HG03108 (cell line): ENCODE data around the gene KCNMA1.

Source experiments
- ATAC-seq: cut with Tn5 transposase; IDR thresholded peaks from one replicate; pipeline ENCODE4 v1.9.1; 2021; ENCODE audit warnings: moderate library complexity; ENCODE audit not compliant: unreplicated experiment

Gene KCNMA1

DNA sequence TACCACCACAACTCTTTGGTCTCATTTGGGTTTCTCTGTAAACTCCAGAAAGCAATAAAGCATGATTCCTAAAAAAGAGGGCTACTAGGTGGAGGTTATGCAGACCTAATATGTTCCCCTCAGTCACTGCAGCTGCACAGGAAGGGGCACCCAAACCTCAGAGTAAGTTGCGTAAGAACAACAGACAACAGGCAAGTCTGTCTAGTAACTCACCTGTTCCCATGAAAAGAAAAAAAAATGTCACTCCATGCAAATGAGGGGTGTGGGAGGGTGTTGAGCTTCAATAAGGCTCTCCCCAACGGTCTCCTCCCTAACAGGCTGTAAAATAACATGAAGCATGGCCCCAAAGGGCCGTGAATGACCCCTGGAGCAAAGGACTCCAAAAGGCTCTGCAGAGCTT is 461.4 kb downstream of the KCNMA1 start:
- no peak for ATAC-seq

DNA sequence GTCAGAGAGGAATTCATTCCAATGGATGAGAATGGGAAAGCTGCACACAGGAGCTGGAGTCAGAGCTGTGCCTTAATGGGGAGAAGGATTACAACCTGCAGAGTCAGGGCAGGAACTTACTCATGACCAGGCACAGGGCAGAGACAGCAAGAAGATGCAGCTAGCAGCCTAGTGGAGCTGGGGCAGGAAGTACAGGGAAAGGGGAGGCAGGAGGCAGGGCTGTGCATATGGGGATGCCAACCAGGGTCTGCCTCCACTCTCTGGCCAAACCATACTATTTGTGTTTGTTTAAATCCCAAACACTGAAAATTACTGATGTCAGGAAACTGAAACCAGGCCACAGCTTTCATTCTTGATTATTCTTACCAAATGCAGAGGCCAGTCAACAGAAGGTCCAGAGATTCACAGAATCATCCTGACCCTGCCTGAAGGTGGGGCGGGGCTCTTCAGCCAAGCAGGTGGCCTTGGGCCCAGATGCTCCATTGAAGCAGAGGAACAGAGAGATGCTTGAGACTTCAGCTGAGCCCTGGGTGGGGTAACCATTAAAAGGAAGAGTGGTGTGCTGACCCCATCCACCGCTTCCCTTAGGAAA is 461.9 kb downstream of the KCNMA1 start:
- ATAC-seq, result no peak

DNA sequence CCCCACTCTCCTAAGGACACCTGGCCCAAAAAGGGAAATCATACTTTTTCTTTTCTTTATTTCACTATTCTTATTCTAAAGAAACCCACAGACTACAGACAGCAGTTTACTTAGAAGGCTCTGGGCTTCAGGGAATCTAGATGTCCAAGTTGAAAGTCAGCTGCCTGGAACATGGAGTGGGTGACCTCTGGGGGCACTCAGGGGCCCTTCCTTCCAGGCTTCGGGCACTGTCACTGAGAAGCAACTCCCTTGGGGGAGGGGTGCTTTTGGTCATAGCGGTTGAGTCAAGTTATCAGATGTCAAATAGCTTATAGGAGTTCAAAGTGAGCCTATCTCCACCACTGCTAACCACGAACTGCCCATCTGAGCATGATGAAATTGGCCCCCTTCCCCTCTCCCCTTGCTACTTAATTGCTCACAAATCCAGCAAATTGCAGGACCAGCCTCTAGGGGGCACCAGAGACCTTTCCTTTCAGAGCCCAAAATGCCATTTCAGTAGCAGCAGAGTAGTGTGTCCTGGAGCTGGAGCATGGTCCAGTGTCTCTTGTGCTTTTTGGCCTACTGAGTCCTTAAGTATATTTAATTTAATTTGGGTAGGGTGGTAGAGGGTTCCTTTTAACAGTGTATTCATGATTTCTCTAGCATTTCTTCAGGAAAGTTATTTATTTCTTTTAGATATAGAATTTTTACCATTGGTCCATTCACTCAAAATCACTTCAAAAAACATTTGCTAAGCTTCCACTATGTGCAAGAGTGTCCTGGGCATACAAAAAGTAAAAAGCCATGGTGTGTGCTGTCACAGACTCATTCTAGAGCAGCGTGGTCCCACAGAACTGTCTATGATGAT is 463.8 kb downstream of the KCNMA1 start:
- no peak for ATAC-seq

DNA sequence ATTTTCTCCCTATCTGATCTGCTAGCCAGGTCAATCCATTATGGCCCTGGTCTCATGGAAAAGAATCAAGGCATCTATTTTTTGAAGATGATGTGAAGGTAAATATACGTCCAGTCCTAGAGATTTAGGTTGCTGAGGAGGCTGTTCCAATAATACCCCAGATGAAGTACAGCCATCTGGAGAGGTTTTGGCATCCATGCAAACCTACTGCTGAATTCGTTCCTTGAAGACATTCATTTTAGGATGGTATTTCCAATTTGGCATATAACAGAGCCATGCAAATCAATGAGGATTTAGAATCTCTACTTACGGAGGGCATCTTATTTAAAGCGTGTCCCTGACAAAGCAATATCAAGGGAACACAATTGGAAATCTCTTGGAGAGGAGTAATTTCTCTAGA is 465.5 kb downstream of the KCNMA1 start:
- ATAC-seq, result no peak

DNA sequence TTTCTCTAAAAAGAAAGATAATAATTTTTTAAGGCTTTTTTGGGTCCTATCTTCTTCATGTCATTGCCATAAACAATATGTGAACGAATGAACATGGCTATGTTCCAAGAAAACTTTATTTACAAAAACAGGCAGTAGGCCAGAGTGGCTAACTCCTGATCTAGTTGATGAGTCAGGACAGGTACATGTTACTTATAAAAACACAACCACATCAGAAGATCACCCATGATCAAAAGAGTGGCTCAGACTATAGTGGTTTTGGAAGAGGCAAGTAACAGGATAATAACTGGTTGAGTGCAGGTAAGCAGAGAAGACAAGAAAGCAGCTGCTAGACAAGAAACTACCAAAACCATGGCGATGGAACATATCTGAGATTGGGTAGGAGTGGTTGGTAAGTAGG is 468.7 kb downstream of the KCNMA1 start:
- no peak for ATAC-seq

DNA sequence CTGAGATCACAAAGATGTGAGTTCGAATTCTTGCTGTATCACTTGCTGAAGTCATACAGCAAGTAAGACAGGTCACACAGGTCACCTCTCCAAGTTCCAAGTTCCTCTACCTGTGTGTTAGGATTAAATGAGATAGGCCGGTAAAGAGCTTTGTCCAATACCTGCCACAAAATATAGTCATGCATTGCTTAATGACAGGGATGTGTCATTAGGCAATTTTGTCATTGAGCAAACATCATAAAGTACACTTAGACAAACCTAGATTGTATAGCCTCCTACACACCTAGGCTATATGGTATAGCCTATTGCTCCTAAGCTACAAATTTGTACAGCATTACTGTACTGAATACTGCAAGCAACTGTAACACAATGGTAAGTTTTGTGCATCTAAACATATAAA is 469.4 kb downstream of the KCNMA1 start:
- ATAC-seq, result no peak

DNA sequence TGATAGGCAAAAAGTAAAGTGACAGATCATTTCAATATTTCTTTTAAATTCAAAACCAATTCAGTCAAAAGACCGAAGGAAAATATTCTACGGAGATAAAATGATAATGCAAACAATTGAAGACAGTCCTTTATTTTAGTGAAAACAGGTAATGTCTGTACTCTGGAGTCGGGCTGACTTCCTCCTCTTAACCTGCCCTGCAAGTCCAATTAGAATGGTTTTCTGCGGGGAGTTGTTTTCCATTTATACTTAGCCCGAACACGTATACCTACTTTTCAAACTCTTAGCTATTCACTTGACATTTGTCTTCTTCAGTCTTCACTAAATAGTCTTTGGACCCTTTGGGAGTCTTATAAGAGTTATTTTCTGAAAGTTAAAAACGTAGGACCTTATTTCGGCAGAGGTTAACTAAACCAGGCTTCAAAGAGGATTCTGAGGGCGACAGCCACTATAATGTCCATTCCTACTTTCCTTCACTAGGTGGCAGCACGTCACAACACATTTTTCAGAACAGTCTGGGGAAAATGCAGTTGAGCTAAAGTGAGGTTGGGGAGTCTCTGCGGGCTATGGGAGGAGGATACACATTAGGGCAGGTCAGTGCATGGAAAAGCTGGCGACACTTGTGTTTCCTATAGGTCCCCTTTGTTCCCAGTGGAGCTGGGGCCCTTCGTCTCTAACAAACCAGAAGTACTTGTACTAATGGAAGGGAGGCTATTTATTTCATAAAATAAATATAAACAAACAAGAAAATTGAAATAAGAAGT is 472.0 kb downstream of the KCNMA1 start:
- ATAC-seq, result peak; percentile 59

DNA sequence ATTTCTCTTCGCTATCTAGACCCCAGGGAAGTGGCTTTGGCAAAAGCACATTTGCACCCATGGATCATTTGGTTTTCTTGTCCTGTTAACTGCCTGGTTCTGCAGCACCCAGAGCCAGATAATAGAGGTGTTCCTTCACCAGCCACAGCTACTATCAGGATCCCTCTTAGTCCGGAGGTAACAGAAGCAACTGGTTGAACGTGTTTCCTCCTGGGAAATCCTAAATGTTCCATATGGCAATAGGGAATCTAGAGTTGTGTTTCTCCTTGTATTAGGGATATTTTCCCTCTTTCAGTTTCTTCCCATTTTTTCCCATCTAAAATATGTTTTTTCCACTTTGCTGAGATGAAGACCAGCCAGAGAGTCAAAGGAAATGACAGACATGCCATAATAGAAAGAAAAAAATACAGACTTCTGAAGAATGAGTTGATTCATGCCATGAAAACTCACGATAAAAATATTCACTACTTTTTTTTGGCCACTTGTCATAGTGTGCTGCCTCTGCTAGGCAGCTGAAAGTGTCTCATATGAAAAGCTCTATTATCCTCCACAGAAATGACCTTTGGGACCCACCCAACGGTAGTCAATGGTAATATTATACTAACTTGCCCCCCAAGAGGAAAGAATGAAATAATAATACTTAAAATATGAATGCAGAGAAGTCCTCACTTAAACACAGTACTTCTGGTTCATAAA is 472.8 kb downstream of the KCNMA1 start:
- ATAC-seq, result no peak

DNA sequence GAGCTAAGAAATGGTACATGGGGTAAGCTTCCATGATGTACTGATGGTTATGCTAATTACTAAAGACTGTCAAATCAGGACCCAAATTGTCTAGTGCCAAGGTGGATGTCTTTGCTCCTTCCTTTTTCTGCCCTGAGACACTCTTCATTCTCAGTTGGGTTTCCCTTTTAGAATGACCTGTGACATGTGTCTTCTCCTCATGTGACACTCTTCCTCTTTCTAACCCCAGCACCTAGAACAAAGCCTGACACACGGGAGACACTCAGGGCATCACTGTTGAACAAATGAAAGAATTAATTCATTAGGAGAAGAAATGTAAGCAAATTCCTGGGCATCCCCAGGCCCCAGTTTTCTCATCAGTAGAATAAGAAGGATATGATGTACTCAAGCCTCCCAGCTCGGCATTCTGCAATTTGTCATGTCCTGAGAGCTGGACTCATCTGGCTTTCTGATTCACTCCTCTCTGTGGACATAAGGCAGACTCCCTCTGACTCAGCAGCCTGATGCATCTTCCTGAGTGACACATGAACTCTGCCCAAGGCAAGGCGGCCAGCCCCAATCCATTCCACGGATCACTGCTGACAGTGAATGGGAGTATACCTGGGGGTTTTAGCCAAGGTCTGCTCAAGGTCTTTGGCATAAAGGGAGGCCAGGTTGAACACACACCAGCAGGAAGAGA is 473.8 kb downstream of the KCNMA1 start:
- ATAC-seq, result no peak

DNA sequence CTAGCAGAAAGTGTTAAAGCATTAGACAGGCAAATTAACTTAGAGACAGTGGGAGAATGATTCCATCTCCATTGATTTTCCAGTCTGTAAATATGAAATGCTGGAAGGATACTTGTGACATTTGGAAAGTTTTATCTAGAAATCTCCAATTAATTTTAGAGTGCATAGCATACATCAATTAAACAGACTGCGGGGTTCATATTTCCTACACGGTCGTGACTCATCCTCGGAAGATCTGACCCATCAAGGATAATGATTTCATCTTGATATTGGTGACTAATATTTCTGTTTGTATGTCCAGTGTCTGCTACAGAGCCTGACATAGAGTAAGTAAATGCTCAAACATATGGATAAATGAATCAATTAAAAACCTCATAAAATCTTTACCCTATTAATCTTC is 474.9 kb downstream of the KCNMA1 start:
- no peak for ATAC-seq

DNA sequence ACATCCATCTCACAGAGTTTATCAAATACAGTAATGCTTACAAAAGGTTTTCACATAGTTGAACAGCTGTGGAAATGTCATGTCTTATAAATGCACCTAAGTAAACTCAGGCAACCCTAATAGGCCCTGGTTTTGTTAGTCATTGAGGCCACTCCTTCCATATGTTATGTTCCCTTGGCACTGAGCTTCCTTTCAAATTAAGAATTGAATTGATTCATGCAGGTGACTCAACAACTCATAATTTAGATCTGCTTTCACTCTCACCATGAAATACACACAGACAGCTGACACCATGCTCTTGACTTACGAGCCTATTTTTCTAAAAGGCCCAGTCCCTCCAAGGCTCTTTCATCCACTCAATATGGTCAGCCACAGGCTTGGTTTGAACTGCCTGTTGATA is 476.9 kb downstream of the KCNMA1 start:
- no peak for ATAC-seq

DNA sequence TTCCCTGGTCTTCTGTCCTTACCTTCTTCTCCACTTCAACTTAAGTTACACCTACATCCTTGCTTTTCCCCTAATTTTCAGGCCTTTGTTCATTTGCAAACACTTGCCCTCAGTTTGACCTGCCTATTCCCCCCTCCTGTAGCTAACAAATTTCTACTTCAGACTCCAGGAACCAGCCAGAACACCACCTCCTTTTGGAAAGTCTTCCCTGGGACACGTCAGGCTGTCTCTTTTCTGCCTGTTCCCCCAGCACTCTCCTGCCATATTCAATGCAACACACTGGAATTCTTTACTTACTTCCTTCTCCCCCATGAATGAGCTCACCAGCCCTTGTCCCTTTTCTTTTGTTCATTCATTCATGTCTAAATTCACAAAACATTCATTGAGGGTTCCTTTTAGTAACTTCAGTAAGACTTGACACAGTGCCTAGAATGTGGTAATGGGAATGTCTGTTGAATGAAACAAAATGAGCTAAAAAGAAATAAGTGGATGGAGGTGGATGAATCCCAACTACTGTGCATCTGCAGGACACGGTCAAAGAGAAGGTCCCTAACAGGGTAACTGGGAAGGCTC is 478.0 kb downstream of the KCNMA1 start:
- ATAC-seq, result no peak

DNA sequence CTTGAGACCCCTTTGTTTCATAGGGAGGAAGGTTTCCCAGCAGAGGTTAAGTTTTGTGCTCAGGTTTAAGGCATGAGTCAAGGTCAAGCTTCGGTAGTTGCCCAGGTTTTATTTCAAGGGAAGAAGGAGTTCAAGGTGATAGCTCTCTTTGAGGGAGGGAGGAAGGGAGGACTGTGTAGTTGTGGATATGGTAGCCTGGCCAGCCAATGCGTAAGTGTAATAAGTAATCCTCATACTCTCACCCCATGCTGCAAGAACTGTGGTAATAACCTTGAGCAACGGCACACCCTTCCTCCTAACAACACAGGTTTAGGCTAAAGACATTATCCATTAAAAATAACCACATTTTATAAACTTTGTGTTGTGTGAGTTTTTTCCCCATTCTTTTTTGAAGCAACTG is 478.9 kb downstream of the KCNMA1 start:
- ATAC-seq, result no peak

DNA sequence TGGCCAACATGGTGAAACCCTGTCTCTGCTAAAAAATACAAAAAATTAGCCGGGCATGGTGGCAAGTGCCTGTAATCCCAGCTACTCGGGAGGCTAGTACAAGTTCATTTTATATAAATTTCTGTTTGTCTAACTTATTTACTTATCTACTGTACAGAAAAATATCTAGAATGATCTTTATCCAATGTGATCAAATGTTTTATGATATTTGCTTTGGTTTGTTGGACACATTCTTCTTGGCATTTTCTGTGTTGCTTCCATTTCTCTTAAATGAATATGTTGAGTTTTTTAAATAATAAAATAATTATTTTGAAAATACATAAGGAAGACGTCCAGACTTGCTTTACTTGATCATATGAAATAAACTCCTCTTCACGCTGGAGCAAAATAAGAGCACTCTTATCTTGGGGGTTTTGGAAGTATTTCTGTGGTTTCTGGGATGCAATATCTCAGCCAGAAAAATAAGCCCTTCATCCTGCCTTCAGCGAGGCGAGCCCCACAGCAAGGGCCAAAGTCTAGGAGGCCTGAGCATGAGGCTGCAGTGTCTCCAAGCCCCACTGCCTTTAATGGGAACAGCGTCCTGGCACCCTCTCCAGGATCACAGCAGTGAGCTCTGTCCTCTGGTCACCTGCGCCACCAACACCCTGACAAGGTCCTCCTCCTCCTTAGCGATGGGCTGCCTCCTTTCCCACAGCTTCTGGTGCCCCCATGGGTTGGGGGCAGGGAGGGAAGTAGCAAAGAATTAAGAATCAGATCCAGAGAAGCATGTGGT is 480.2 kb downstream of the KCNMA1 start:
- ATAC-seq, result no peak

DNA sequence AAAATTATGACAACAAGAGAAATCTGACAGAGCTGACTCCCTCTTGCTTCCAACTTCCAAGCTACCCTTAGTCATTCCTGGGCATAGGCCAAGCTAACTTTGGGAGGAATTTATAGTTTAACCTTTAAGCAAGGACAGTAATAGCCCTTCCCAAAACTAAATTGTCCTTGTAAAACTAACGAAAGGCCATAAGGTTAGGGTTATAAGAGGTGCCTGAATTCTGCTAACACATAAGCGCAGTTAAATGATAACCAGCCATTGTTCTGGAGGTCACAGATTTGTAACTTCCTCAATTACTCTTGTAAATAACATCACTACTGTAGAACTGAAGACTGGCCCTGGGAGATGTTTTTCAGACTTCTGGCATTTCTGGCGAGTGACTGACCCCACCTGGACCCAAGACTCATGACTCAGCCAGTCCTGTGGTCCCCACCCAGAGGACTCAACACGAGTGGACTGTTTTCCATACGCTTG is 481.2 kb downstream of the KCNMA1 start:
- no peak for ATAC-seq

DNA sequence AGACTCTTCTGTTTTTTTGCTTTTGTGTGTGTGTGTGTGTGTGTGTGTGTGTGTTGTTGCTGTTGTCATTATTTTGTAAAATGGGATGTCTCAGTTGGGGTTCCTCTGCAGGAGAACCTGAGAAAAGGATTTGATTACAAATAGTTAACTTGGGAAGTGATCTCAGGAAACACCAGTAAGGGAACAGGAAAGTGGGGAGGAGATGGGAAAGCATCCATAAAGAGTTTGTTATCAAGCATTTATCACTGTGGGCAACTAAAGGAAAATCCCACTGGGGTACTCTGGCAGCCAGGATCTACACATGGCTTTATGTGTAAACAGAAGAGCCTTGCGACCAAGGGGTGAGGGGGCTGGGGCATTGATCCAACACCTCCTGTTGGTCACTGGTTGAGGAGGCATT is 485.4 kb downstream of the KCNMA1 start:
- ATAC-seq, result no peak

DNA sequence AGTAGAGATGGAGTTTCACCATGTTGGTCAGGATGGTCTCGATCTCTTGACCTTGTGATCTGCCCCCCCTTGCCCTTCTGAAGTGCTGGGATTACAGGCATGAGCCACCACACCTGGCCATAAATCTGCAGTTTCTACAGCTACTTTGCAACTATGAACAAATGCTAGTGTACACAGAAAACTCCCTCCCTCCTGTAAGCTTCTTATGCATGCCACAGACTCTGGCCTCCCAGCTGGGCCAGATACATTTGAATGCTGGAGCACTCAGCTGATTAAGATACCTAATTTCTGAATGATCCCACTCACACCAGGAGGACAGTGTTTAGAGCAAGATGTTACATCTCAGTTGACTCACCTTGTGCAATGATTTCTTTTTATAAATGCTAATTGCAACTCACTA is 486.2 kb downstream of the KCNMA1 start:
- ATAC-seq, result no peak

DNA sequence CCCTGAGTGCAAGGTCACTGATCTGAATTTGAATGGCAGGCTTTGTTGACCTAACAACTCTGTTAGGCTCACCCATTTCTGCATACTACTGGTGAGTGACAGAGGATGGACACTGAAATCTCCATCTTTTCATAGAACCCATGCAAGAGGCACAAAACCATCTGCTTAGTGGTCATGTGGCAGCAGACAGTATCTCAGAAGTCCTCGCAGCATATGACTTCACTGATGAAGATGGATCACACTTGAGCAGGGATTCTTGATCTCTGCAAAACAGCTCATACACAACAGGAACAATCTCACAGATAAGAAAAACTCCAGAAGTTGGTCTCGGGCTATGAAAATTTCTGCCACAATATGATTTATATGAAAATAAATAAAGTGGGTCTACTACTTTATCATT is 487.9 kb downstream of the KCNMA1 start:
- ATAC-seq, result no peak

DNA sequence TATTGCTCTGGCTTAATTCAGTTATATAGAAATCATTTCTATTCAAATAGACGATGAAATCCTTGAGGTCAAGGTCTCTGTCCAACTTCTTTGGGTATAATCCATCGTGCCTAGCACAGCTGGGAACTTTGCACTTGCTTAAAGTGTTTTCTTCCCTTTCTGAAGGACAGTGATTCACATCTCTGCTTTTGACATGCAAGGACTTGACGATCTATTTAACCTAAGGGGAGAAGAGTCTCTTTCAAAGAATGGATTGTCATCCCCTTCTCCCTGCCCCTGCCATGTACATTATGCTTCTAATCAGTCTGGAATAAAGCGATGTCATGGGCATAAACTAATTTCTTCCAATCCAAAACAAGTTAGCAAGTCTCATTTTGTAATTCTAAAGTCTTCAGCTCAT is 488.6 kb downstream of the KCNMA1 start:
- ATAC-seq, result no peak

DNA sequence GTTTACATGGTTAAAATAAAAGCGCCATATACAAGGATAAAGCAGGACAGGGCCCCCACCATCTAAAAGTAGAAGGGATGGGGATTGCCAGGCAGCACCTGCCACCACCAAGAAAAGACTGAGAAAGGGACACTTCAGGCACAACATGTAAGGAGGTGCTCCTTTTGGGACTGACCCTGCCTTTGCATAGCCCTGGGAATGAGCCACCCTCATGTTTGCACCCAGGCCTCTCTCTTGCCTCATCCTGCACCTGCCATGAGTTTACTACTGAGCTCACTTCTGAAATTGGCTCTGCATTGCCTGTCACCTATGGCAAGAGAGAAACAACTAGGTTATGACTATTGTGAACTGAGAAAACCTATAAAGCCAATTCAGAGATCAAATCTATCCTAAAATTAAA is 489.7 kb downstream of the KCNMA1 start:
- no peak for ATAC-seq
